IPS-NIHi7 (cell line): ENCODE data around the gene ZSWIM8.
"Not testable (repeated sequence)": the region's sequence is repeated elsewhere in the genome, so short reads cannot be mapped to it uniquely, and the experiment has no call there.

Experiments used
- DNase-seq: peaks from one replicate; pipeline ENCODE4 v3.0.0; 2012; ENCODE audit warnings: mixed read lengths; ENCODE audit errors: extremely low spot score

ZSWIM8 gene

DNA sequence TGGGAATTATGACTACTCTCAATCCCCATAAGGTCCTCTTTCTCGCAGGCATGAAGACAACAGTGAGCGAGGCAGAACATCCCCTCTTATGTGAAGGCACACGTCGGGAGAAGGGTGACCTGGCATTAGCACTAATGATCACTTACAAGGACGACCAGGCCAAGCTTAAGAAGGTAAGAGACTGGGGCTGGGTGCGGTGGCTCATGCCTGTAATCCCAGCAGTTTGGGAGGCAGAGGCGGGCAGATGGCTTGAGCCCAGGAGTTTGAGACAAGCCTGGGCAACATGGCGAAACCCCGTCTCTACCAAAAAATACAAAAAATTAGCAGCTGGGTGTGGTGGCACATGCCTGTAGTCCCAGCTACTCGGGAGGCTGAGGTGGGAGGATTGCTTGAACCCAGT, 10.1 kb downstream of the ZSWIM8 start:
- DNase-seq = not testable (repeated sequence)

GRCh38 chr10:73796035-73796434, 10.6 kb downstream of the ZSWIM8 start:
- DNase-seq = not testable (repeated sequence)

- DNase-seq = no peak
These were observed 11.4 kb downstream of the ZSWIM8 start for GRCh38 chr10:73796766-73797165.

- DNase-seq = no peak
These were observed 12.1 kb downstream of the ZSWIM8 start for GRCh38 chr10:73797324-73798025.

- no peak for DNase-seq
These were observed 12.7 kb downstream of the ZSWIM8 start for GRCh38 chr10:73798087-73798486.

DNA sequence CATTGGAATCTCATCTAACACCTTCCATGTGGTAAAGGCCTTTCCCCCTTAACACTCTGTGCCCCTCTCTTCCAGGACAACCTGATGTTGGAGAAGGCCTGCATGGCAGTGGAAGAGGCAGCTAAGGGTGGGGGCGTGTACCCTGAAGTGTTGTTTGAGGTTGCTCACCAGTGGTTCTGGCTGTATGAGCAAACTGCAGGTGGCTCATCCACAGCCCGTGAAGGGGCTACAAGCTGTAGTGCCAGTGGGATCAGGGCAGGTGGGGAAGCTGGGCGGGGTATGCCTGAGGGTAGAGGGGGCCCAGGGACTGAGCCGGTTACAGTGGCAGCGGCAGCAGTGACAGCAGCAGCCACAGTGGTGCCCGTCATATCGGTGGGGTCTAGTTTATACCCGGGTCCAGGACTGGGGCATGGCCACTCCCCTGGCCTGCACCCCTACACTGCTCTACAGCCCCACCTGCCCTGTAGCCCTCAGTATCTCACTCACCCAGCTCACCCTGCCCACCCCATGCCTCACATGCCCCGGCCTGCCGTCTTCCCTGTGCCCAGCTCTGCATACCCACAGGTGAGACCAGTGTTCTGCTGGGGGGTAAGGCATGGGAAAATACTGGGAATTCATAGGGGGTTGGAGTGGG, 13.6 kb downstream of the ZSWIM8 start:
- DNase-seq = no peak

DNA sequence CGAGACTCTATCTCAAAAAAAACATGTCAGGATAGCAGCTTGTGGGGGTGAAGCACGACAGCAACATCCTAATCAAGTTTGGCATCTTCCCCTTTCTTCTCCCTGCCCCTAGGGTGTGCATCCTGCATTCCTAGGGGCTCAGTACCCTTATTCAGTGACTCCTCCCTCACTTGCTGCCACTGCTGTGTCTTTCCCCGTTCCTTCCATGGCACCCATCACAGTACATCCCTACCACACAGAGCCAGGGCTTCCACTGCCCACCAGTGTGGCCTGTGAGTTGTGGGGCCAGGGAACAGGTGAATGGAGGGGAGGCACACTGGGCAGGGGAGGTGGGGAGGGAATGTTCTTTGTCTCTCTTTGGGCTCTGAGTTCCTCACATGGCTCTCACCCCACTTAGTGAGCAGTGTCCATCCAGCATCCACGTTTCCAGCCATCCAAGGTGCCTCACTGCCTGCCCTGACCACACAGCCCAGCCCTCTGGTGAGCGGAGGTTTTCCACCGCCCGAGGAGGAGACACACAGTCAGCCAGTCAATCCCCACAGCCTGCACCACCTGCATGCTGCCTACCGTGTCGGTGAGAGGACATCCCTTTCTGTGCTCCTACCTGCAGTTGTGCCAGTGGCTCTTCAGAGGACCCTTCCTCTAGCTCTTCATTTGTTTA, 14.6 kb downstream of the ZSWIM8 start:
- no peak for DNase-seq

GRCh38 chr10:73800560-73801252, 15.3 kb downstream of the ZSWIM8 start:
- no peak for DNase-seq

DNA sequence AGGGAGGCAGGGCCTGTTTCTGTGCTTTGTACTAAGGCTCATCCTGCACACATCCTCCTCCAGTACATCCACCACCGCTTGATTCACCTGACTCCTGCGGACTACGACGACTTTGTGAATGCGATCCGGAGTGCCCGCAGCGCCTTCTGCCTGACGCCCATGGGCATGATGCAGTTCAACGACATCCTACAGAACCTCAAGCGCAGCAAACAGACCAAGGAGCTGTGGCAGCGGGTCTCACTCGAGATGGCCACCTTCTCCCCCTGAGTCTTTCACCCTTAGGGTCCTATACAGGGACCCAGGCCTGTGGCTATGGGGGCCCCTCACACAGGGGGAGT, 15.8 kb downstream of the ZSWIM8 start:
- no peak for DNase-seq

GRCh38 chr10:73802276-73802991, 17.0 kb downstream of the ZSWIM8 start:
- no peak for DNase-seq

GRCh38 chr10:73803680-73804286, 18.4 kb downstream of the ZSWIM8 start:
- no peak for DNase-seq

GRCh38 chr10:73806176-73806950, 21.0 kb downstream of the ZSWIM8 start:
- no peak for DNase-seq

- DNase-seq = no peak
These were observed 22.1 kb downstream of the ZSWIM8 start for GRCh38 chr10:73807471-73807870.

DNA sequence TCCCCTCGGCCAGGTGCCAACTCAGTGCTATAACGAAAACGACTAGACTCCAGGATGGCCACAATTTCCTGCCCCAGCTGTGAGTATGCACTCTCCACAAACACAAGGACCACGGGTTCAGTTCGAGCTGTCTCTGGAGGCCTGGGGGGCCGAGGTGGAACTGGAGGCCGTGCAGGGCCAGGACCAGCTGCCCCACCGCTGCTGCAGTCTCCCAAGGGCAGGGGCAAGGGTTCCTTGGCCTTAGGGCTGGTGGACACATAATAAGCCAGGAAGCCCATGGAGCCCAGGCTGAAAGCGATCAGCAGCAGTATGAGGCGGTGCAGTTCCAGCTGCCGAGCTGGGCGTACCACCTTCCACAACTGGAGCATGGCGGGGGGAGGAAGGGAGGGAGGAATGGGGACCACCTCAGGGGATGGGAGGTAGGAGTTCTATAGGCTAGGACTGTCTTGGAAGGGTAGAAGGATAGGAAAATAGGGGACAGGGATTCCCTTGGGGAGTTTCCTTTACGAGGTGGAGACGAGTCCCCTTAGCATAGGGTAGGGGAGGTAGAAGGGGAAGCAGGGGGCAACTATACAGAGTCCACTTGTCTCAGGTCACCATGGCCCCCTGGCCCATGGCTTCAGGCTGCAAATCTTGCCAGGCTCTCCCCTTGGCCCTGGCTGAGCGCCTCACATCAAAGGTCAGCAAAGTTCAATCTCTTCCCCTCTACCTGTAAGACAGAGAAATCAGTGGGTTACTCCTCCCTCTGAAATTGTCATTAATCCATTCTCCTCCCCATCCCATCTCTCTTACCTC, 22.8 kb downstream of the ZSWIM8 start:
- no peak for DNase-seq

DNA sequence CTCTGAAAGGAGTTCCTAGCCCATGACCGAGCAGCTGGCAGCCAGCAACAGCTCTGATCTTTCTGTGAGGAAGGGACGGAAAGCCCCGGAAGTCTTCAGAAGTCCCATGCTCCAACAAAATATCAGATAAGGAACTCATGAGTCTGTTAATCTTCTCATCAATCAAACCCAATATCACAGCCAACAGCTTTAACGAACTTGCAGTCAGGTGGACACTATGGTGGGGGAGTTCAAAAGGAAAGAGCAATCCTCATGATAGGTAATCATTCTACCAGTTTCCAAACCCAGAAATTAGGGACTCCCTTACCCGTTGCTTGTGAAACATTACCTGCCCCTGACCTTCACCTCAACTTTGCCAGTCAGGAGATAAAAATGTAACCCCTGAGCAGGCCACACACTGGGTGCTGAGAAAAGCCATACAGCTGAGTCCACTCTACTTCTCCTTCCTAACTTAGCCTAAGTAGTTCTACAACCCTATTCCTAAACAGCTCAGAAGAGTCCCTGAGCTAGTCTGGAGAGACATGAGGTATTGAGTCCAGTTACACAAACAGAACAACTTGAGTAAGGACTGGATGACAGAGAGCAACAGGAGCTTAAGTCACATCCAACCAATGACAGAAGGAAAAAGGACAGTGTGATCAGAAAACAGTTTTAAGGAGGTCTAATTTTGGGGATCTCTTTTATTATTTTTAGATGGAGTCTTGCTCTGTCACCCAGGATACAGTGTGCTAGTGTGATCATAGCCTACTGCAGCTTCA, 23.8 kb downstream of the ZSWIM8 start:
- DNase-seq = no peak

GRCh38 chr10:73810358-73810734, 24.9 kb downstream of the ZSWIM8 start:
- DNase-seq = no peak

DNA sequence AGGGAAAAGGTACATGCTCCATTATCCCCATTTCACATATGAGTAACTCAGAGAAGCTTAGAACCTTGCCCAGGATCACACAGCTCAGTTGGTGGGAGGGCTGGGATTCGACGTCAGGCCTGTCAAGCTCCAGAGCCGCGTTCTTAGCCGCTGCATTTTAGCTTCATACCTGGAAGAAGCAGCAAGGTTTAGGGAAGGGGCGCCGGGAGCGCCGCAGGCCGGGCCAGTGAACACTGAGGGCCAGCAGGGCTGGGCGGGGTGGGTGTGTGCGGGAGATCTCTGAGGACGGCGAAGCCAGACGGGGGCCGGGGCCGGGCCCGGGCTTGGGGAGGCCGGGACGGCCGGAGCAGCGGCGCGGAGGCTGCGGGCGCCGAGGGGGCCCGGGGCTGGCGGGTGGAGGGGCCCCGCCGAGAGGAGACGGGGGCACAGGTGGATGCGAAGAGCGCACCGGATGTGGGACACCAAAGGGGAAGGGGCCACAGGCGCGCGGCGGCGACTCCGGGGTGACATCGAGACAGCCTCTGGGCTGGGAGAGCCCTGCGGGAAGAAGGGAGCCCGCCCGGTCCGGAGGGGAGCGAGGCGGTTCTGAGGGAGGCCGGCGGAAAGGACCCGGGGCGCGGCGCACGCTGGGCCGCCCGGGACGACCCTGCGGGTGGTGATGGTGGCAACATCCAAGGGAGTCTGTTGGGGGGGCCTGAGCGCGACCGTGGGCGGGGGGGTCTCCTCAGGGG, 25.5 kb downstream of the ZSWIM8 start:
- peak; percentile 61 for DNase-seq

GRCh38 chr10:73812657-73813056, 27.3 kb downstream of the ZSWIM8 start:
- peak; percentile 27 for DNase-seq
